Gastrocnemius medialis (tissue), 4 donors: Measurements from ENCODE around the gene C20orf141.

Source experiments
- POLR2A ChIP-seq, 2 donors: fragments of 450-650 bp; IDR thresholded peaks; one replicate each; pipeline ENCODE4 v1.6.1; 2017; ENCODE audit warnings: antibody characterized with exemption in 2 of 2, mild to moderate bottlenecking in 2 of 2, moderate library complexity in 2 of 2
- TF ChIP-seq, protein P1 (sequence below), 5 experiments: fragments of 450-650 bp in 3 of 5; fragments of 200-600 bp in 2 of 5; sonication (generic) in 2 of 5; IDR thresholded peaks in 4 of 5; conservative IDR thresholded peaks in 1 of 5; 1 replicate in 4 of 5; 2 replicates in 1 of 5; pipeline ENCODE4 v1.5.1; 2016 to 2019; ENCODE audit warnings: antibody characterized with exemption in 5 of 5, mild to moderate bottlenecking in 3 of 5, moderate library complexity in 3 of 5

DNA sequence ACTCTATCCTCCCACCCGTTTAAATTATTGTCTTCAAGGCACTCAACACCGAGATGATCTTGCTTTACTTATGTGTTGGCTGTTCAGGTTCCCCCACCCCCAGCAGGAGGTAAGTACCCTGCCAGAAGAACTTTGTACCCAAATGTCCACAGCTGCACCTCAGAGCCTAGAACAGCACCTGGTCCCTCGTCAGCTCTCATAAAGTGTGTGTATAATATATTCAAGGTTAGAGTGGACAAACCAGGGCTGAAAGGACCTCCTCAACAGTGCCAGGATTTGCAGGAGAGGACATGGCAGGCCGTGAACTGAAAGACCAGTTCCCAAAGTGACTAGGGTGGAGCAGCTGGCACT is 8.5 kb upstream of the C20orf141 start:
- TF ChIP-seq, protein P1, sequence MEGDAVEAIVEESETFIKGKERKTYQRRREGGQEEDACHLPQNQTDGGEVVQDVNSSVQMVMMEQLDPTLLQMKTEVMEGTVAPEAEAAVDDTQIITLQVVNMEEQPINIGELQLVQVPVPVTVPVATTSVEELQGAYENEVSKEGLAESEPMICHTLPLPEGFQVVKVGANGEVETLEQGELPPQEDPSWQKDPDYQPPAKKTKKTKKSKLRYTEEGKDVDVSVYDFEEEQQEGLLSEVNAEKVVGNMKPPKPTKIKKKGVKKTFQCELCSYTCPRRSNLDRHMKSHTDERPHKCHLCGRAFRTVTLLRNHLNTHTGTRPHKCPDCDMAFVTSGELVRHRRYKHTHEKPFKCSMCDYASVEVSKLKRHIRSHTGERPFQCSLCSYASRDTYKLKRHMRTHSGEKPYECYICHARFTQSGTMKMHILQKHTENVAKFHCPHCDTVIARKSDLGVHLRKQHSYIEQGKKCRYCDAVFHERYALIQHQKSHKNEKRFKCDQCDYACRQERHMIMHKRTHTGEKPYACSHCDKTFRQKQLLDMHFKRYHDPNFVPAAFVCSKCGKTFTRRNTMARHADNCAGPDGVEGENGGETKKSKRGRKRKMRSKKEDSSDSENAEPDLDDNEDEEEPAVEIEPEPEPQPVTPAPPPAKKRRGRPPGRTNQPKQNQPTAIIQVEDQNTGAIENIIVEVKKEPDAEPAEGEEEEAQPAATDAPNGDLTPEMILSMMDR (IDR thresholded peaks at IDR 0.05 in 4 of 5, conservative IDR thresholded peaks at IDR 0.05 in 1 of 5) = no peak
- no peak for TF ChIP-seq POLR2A (IDR thresholded peaks at IDR 0.05)
